ENCODE data around the gene TRIB2. TPM values are rescaled to one million over a fixed set of nuclear protein-coding genes. Genes with fewer than 3 reads are reported as not detected.

Gene TRIB2
- total RNA-seq, 1 donor from 2014 or later: 142 TPM

DNA sequence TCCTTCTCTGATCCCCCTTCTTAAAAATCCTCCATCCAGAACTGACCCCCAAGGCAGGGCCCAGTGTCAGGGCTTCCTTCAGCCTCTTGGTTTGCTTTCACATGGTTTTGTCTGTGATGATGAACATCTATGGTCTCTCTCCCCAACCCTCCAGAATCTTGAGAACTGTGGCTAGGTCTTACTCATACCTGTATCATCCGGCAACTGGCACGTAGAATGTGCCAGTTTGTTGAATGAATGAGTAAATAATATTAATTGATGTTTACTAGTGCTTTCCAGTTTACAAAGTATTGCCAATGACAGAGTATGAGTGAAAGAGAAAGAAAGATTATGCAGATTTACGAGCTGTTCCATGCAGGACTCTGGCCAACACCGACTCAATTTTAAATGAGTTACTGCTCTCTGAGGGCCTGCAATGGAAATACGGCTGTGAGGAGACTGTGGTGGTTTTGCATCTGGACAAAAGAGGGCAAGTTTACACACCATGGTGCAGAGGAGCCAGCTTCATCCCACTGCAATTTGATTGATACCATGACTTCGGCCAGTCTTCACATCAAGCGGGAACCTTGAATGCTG, 29.9 kb upstream of the TRIB2 start:
- Mint-ChIP-seq H3K27me3 (ENCODE audit: unreplicated experiment) (no peaks in the 10 kb centered on the region), H3K36me3 (ENCODE audit: unreplicated experiment) (no peaks in the 10 kb centered on the region), H3K4me1 (ENCODE audit: unreplicated experiment) (peaks cover 10% of the 10 kb centered on the region), H3K27ac (ENCODE audit: unreplicated experiment) (no peak overlapping the region), H3K9me3 (ENCODE audit: unreplicated experiment) (peaks cover 13% of the 10 kb centered on the region), H3K4me3 (ENCODE audit: unreplicated experiment) (no peak overlapping the region)
- no peak for DNase-seq (ENCODE audit: extremely low spot score, unreplicated experiment)
- no peak for TF ChIP-seq CTCF (IDR thresholded peaks at IDR 0.05)

DNA sequence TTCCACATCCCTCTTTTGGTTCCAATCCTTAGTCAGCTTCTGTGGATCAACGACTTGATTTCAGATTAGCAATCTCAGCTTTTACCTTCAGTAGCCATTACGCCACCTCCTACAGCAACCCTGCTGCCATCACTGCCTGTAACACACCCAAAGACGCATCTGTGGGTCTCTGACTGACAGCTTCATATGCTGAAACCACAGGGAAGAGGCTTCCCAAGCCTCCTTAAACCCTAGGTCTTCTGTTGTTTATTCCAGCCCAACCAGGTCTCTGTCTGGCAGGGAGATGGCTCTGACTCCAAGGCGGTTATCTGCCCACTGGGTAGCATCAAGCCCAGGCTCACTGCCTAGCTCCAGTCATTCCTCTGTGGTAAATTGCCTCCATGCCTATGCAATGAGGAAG, 28.6 kb upstream of the TRIB2 start:
- peaks cover 17% of the 10 kb centered on the region for H3K9me3 Mint-ChIP-seq (ENCODE audit: unreplicated experiment)

GRCh38 chr2:12688893-12689292, 27.8 kb upstream of the TRIB2 start:
- Mint-ChIP-seq H3K4me3 (ENCODE audit: unreplicated experiment) (no peak overlapping the region), H3K9me3 (ENCODE audit: unreplicated experiment) (peaks cover 17% of the 10 kb centered on the region), H3K4me1 (ENCODE audit: unreplicated experiment) (peaks cover 10% of the 10 kb centered on the region), H3K27me3 (ENCODE audit: unreplicated experiment) (no peaks in the 10 kb centered on the region), H3K27ac (ENCODE audit: unreplicated experiment) (no peak overlapping the region), H3K36me3 (ENCODE audit: unreplicated experiment) (no peaks in the 10 kb centered on the region)
- DNase-seq (ENCODE audit: extremely low spot score, unreplicated experiment): no peak
- no peak for TF ChIP-seq CTCF (IDR thresholded peaks at IDR 0.05)

More for the DNA sequence above, 28.6 kb upstream of the TRIB2 start:
- Mint-ChIP-seq H3K4me1 (ENCODE audit: unreplicated experiment) (peaks cover 10% of the 10 kb centered on the region), H3K4me3 (ENCODE audit: unreplicated experiment) (no peak overlapping the region), H3K27ac (ENCODE audit: unreplicated experiment) (no peak overlapping the region), H3K27me3 (ENCODE audit: unreplicated experiment) (no peaks in the 10 kb centered on the region), H3K36me3 (ENCODE audit: unreplicated experiment) (no peaks in the 10 kb centered on the region)
- TF ChIP-seq CTCF (IDR thresholded peaks at IDR 0.05): no peak
- DNase-seq (ENCODE audit: extremely low spot score, unreplicated experiment): no peak

DNA sequence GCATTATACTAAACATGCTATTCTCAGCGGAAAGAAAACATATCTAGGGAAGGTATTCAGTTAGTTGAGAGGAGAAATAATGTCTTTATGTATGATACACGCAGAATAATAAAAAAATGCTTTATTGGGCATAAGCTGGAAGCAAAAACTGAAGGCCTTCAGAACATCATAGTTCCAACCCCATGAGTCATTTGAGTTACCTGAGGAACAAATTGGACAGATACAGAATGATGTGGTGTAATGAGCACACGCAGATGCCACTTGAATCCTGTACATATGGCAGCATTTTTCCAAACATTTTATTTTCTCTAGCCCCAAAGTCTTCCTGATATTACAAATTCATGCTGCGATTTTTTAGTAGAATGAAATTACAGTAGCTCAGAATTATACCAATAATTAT, 23.2 kb upstream of the TRIB2 start:
- no peak for DNase-seq (ENCODE audit: extremely low spot score, unreplicated experiment)
- H3K36me3 Mint-ChIP-seq (ENCODE audit: unreplicated experiment): no peaks in the 10 kb centered on the region
- no peak for TF ChIP-seq CTCF (IDR thresholded peaks at IDR 0.05)
- peaks cover 17% of the 10 kb centered on the region for H3K9me3 Mint-ChIP-seq (ENCODE audit: unreplicated experiment)
- H3K27me3 Mint-ChIP-seq (ENCODE audit: unreplicated experiment): no peaks in the 10 kb centered on the region
- no peaks in the 10 kb centered on the region for H3K4me1 Mint-ChIP-seq (ENCODE audit: unreplicated experiment)
- H3K4me3 Mint-ChIP-seq (ENCODE audit: unreplicated experiment): no peak overlapping the region
- H3K27ac Mint-ChIP-seq (ENCODE audit: unreplicated experiment): no peak overlapping the region

DNA sequence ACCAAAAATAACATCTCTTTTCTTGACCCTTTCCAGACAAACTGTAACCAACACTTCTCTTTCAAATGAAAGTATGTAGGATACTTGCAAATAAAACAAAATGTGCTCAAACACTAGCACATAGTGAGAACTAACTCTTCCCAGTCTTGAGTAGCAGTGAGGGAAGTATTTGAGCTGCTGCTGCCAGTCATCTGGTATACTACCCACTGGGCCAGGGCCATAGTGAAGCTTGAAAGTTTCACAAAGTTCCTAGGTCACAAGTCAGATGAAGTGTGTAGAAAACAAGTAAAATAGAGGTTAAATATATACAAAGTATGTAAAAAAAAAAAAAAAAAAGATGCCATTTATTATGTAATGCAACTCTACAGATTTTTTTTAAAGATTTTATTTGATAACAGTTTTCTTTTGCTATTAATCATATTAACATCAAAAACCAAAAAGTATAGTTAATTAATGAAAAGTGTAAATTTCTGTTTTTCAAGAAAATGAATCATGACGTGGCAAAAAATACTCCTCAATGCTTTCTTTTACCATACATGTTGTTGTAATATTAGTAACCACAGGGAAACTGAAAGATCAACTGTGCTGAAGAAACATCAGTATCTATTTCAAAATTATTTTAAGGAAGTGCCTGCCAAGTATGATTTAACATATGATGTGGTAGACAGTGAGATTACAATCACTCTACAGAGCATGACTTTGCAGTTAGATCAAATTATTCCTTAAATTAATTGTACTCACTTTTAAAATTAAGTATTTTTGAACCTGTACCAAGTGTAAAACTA, 21.6 kb upstream of the TRIB2 start:
- no peak for TF ChIP-seq CTCF (IDR thresholded peaks at IDR 0.05)
- no peaks in the 10 kb centered on the region for H3K36me3 Mint-ChIP-seq (ENCODE audit: unreplicated experiment)
- H3K4me3 Mint-ChIP-seq (ENCODE audit: unreplicated experiment): no peak overlapping the region
- no peaks in the 10 kb centered on the region for H3K27me3 Mint-ChIP-seq (ENCODE audit: unreplicated experiment)
- peaks cover 11% of the 10 kb centered on the region for H3K9me3 Mint-ChIP-seq (ENCODE audit: unreplicated experiment)
- DNase-seq (ENCODE audit: extremely low spot score, unreplicated experiment): no peak
- no peak overlapping the region for H3K27ac Mint-ChIP-seq (ENCODE audit: unreplicated experiment)
- H3K4me1 Mint-ChIP-seq (ENCODE audit: unreplicated experiment): peaks cover 2% of the 10 kb centered on the region
